G401 (cell line): Measurements from ENCODE around the gene NHS. TPM values are rescaled to one million over a fixed set of nuclear protein-coding genes. Genes with fewer than 3 reads are reported as not detected.
"Not testable (repeated sequence)": the region's sequence is repeated elsewhere in the genome, so short reads cannot be mapped to it uniquely, and the experiment has no call there.

Experiments used
- DNase-seq: peaks from one replicate; pipeline ENCODE4 v3.0.0-alpha.2; 2015; ENCODE audit warnings: low spot score
- in situ Hi-C: cut with HindIII; loops from 2 replicates; pipeline ENCODE4 v1.10.0; 2016; ENCODE audit warnings: low sequenced_read_pairs, mixed read lengths
- total RNA-seq: library from RNA; depleted of rRNA; stranded (reverse); fragments of >200 nt; shearing (Covaris generic); gene quantifications from 2 replicates; pipeline ENCODE4 v1.2.3, GENCODE V29; 2014

NHS gene
- total RNA-seq, 1 experiment from 2014 or later = not detected

DNA sequence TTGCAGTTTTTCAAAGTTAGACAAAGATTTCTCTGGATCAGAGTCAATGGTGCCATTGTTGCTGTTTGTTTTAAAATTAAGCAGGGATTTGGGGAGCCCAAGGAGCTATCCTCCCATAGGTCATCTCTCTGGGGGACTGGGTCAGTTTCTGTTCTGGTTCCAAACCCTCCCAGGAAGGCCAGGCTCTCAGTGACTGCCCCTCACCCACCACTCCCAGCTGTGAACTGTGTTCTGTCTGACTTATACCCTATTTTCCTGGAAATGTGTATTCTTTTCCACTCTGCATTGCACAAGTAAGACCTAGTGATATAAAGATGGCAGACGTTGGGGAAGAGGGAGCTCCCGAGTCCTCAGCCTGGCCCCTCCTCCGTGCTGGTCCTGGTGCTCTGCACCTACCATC is 65.8 kb downstream of the NHS start:
- in situ Hi-C loops = no loop called here
- no peak for DNase-seq

DNA sequence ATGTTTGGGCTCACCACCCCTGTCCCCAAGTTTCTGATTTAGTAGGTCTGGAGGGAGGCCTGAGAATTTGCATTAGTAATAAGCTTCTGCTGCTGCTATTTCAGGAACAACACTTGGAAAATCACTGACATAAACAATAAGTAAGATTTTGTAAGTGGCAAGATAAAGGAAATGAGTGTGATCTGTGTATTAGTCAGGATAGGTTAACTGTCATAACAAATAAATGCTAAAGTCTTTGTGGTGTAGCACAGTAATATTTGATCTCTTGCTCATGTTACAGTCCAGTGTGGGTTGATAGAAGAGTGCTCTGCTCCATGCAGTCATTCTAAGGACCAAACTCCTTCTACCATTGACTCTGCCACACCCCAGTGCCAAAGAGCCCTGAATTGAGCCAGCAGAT is 67.0 kb downstream of the NHS start:
- DNase-seq = no peak
- in situ Hi-C loops = no loop called here

DNA sequence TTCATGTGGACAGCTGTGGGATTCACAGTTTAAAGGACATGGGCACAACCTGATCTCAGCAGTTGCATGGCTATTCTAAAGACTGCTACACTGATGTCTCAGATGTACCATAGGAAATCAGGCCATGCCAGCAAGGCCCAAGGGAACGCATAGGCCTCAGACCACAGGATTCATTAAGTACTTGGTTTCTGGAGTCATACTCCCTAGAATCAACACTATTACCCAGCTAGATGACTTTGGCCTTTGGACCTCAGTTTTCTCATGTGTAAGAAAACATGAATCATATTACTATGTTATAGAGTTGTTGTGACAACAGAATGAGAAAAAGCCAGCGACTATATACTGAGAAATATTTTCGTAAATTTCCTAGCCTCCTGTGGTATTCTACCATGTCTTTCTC is 67.9 kb downstream of the NHS start:
- in situ Hi-C loops = no loop called here
- DNase-seq = no peak

DNA sequence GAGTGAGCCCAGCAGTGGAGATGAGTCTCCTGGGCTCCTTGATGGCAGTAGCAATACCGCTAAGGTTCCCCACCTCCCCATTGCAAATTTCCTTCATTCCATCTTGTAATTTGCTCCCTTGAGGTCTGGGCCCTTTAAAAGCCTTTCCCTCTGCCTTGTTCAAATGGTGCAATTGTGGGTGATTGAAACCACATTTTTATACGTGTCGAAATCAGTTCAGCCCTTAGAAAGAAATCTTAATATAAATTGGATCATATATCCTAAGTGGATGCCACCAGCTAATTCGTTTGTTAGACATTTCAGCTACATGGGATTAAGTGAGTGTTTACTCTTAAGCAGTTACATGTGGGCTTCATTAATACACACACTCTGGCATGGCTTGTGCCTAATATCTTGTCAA is 68.6 kb downstream of the NHS start:
- DNase-seq = no peak
- in situ Hi-C loops = no loop called here

DNA sequence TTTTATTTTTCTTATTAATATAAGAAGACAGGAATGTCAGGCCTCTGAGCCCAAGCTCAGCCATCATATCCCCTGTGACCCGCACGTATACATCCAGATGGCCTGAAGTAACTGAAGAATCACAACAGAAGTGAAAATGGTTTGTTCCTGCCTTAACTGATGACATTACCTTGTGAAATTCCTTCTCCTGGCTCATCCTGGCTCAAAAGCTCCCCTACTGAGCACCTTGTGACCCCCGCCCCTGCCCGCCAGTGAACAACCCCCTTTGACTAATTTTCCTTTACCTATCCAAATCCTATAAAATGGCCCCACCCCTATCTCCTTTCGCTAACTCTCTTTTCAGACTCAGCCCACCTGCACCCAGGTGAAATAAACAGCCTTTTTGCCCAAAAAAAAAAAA is 71.3 kb downstream of the NHS start:
- DNase-seq, in situ Hi-C loops: not testable (repeated sequence)

DNA sequence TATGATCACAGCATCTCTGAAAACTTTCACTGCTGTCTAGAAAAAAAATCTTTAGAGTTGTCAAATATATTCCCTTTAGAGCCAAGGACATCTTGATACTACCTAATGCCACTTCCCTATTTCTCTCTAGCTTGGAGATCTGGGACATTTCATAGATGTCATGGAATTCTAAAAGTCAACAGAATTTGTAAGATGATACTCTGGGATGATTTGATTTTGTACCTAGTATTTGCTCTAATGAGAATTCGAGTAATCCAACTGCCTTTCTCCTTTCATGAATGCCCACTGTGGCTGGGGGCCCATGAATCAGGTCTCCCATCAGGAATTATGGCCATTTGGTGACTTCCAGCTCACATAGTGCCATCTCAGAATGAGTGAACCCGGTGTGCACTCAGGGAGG is 73.2 kb downstream of the NHS start:
- in situ Hi-C loops = no loop called here
- DNase-seq = no peak

DNA sequence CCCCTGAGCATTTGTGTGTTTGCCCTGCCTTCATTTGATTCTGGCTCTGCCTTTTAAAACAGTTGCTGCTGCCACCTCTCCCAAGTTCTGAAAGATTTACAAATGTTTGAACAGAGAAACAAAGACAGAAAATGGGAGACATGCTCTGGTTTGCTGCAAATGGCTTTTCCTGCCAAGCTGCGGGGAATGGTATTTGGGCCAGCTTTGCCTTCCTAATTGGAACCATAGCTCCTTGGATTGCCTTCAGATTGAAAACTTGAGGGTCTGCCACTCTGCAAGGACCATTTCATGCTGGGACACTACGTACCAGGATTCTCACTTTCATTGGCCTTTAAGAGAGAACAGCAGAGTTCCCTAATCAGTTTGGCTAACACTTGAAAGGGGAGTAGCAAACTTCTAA is 74.9 kb downstream of the NHS start:
- DNase-seq = no peak
- in situ Hi-C loops = no loop called here

DNA sequence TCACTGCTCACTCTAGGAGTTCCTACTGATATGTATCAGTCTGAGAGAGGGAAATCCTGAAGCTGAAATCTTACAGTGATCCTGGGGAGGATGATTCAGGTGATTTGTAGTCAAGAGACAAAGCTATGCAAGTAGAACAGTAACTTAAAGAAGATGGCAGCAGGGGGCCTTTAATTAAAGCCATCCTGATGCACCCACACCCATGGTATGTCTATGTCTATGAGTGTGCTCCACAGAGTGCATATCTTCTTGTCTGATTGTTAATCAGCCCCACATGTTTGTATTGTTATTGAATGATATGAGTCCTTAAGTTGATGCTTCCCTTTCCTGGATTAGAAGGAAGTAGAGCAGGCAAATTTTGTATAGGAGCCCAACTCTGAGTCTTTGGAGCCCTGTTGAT is 78.8 kb downstream of the NHS start:
- DNase-seq = no peak
- in situ Hi-C loops = no loop called here

DNA sequence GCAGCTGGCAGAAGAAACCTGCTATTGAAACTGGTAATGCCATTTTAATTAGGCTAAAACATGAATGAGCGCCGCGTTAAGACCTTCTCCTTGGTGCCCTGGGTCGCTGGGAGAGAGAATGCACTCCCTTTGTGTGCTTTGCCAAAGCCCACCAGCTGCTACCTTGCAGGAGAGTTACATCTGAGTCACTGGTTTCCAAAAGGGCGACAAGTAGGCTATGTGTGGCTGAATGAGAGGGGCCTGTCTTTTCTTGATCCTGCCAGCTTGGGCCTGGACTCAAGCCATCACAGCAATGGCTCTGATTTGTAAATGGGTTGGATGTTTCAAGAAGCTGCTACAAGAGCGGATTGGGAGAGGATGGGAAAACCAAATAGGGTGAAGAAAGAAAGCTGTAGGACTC is 81.5 kb downstream of the NHS start:
- DNase-seq = peak; percentile 27
- in situ Hi-C loops = no loop called here

DNA sequence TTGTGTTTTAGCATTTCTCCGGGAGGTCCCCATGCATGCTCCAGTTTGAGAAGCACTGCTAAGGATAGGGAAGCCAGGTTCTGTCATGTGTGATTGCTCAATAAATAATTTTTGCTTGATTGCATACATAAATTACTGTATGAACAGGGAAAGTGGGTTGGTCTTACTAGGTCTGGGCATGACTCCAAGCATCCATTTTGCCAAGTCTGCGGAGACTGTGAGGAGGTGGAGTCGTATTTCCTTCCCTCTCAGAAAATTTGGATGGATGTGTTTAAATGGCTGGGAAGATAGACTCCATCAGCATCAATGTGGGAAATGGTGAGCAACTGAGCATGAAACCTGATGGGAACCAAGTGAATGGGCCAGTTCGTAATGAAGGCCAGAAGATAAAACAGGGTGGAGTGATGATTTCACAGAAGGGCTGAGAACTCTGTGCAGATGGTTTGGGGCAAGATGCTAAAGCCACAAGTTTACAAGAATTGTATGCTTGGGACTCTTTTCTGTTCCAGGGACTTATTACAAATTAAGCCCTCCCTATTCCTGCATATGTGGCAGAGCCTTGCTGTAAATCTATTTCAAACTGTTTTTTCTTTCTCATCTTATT is 84.1 kb downstream of the NHS start:
- DNase-seq = peak; percentile 50
- in situ Hi-C loops = no loop called here

DNA sequence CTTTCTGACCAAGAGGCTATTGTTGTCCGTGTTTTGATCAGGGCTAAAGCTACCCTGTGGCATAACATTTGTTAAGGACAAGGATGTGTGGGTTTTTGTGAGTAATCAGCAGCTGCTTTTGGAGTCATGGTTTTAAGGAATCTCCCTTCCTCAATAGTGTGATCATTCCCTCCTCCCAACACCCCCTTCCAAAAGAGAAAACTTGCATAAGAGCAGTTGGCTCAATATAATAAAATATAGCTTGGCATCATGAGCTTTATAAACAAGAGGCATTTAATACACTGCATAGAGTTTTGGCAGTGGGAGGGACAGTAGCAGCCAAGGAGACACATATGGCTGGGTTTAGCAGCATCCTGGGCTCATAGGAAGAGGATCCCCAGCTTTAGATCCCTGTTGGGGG is 84.7 kb downstream of the NHS start:
- in situ Hi-C loops = no loop called here
- peak; percentile 12 for DNase-seq

DNA sequence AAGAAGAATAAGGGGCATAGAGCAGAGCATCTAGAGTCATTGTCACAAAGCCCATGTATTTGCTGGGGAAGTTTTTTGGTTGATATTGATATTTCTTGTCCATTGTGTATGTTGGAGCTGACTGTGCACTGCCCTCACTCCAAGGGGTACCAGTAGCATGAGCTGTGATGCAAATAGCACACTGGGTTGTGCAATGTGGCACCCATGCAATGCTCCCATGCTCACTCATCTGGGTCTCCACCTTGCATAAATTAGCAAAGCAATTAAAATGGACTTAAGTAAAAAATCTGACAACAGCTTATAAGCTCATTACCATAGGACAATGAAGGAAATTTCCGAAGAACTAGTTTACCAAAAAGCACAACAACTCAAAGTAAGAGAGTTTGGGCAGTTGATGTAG is 87.9 kb downstream of the NHS start:
- in situ Hi-C loops = no loop called here
- DNase-seq = no peak

DNA sequence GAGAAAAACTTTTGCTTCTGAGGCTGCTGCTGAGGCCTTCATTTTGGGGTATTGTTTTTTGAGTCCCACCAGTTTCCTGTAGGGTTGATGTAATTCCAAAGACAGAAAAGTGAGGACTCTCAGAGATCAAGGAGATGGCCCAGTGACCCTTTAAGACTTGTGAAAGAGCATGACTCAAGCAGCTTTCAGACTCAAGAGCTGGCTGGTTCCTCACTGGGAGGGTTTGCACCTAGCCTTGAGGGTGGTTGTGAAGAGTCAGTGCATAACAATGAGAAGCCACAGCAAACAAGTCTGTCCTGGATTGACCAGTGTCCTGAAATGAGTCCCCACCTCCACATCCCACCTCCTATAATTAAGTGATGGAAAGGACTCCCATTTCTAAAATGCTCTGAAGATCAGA is 89.2 kb downstream of the NHS start:
- DNase-seq = no peak
- in situ Hi-C loops = no loop called here

DNA sequence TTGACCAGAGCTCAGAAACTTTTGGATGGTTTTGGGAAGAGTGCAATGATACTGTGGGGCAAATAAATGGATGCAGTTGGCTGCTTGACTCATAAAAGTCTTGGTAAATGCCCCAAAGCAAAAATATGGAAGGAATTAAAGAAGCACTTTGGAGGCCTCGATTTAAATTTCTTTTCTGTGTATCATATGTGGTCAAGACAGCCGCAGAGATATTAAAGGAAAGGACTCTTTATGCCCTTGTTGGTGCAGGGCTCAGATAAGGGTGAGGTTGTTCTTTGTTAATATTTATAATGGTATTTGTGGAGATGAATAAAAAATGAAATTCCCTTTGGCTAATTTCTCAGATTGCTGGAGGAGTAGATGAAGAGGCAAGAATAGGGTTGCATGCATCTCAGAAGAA is 90.2 kb downstream of the NHS start:
- in situ Hi-C loops = no loop called here
- no peak for DNase-seq

DNA sequence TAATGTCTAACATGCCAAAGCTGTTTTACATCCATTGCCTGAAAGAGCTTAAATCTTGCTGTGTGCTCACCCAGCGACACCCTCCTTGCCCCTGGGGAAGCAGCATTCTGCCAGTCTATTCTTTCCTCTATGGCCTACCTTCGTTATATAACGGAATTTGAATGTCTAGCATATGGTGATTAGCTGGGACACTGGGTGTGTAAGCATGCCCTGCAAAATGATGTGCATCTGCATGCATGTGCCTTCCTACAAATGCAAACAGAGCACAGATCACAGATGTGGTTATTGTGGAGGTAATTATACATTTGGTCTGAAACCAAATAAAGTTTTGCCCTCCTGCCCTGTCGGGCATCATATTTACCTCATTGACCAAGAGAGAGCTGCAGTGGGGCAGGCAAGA is 90.8 kb downstream of the NHS start:
- no peak for DNase-seq
- in situ Hi-C loops = no loop called here

DNA sequence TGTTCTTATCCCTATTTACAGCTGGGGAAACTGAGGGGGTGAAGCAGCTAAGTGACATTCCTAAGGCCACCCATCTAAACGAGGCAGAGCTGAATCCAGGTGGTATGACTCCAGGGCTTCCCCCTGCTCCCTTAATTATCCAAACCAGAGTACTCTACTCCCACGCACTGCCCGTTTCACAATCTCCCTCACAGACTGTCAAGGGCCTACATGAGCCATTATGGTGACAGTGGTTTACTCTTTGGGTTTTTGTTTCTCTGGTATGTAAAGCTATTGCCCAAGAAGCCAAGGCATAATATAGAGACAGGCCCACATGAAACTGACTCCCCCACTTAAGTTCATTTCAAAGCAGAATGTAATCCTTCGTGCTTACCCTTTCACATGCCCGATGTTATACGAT is 95.1 kb downstream of the NHS start:
- in situ Hi-C loops = no loop called here
- no peak for DNase-seq

DNA sequence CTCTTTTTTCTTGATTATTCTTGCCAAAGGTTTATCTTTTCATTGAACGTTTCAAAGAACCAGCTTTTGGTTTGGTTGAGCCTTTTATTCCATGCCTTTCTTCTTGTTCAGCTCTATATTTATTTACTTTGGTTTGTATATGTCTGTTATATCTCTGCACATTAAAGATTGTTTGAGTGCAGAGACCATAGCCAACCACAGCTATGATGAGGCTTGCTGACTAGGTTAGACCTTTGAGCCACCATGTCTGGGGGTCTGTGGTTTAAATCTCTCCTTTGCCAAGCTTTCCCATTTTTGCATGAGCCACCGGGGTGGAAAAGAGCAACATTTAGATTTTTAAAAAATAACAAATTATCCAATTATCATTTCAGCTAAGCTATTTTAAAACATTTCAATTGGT is 96.1 kb downstream of the NHS start:
- in situ Hi-C loops = no loop called here
- no peak for DNase-seq

DNA sequence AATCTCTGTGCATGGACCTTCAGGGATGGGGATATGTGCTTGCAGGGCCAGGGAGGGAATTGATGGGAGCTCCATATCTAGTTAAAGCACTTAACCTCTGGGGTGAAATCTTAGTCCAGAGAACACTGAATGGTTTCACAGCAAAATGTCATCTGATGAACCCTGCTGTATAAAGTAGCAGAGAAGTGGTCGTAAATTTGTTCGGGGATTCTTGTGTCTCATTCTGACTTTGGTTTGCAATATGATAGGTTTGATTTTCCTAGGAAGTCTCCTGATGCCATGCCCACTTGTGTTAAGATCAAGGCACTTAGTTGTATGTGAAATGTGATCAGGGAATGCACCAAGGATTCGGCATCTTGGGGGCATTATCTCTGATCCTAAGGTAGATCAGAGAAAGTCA is 96.9 kb downstream of the NHS start:
- no peak for DNase-seq
- in situ Hi-C loops = no loop called here

DNA sequence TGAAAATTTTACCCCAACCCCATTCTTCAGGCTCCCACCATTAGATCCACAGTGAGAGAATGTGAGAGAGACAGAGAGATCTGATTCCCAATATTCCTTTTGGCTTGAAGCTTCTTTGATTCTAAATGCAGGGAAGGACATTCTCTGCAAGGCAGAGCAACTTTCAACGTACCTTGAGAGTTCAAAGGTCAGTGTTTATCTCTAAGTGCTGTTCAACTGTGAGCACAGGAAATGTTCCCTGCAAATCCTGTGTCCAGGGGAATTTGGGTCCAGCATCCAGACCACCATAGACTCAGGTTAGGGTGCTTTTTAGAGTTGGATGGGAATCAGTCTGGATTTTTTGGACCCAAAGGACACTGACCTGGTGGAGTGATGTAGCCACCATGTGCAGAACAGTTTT is 97.4 kb downstream of the NHS start:
- in situ Hi-C loops = no loop called here

DNA sequence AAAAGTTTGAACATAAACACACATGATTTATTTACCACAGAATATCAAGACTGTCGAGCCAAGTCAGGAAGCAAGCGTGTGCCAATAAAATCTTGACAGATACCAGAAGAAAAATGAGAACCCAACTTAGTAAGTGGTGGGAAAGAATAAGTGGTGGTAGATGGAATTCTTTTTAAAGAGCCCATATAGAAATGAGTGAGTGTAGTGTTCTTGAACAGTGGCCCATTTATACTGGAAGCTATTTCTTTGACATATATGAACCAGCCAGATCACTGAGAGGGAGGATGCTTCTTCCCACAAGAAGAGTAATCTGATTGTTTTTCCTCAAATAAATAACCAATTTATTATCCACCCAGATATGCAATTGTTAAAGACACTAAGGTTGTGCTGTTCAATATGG is 98.0 kb downstream of the NHS start:
- no peak for DNase-seq
- in situ Hi-C loops = no loop called here

More for the DNA sequence above, 97.4 kb downstream of the NHS start:
- DNase-seq = no peak

DNA sequence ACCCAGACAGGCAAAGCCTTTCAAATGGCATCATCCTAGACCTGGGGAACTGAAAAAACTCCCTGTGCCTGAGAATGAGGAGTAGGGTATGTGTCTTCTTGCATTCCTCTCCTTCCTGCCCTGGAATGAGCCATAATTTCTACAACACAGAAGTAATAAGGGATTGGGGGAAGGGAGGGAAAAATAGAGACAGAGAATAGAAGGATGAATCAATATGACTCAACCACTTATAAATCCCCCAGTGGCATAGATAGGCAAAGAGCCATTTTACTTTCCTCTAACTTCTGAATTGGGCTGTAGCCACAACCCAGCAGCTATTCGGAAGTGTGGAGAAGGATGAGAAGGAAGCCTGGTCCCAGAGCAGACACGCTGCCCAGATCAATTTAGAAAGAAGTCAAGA is 99.9 kb downstream of the NHS start:
- no peak for DNase-seq
- in situ Hi-C loops = no loop called here
